OCI-LY3 (cell line): ENCODE results near the gene MMP7.

ENCODE experiments used
- H2AFZ ChIP-seq: fragments of 200-600, 300-600 bp; shearing (Covaris generic); 2 replicates; pipeline ENCODE4 v1.6.0; 2014; ENCODE audit warnings: antibody characterized with exemption, low read depth, low read length
- H3K27ac ChIP-seq: fragments of 200-600, 300-600 bp; sonication (generic); 2 replicates; pipeline ENCODE4 v1.5.1; 2014; ENCODE audit warnings: mild to moderate bottlenecking, low read length, moderate library complexity, mixed read lengths
- H3K27me3 ChIP-seq: fragments of 200-600, 300-600 bp; sonication (generic); 2 replicates; pipeline ENCODE4 v1.6.1; 2014; ENCODE audit warnings: low read depth, low read length, mixed read lengths
- H3K36me3 ChIP-seq: fragments of 200-600, 300-600 bp; sonication (generic); replicated peaks from 2 replicates; pipeline ENCODE3; 2014; ENCODE audit warnings: low read depth, low read length, mixed read lengths
- H3K4me1 ChIP-seq: fragments of 300-600, 200-600 bp; sonication (generic); 2 replicates; pipeline ENCODE4 v1.6.1; 2014; ENCODE audit warnings: low read length, mixed read lengths
- H3K4me2 ChIP-seq: fragments of 200-600, 300-600 bp; sonication (generic); 2 replicates; pipeline ENCODE4 v1.6.1; 2014; ENCODE audit warnings: low read length, mixed read lengths
- H3K4me3 ChIP-seq: fragments of 300-600, 200-600 bp; sonication (generic); 2 replicates; pipeline ENCODE4 v1.5.1; 2014; ENCODE audit warnings: antibody characterized with exemption, mild to moderate bottlenecking, low read length, moderate library complexity
- H3K79me2 ChIP-seq: fragments of 300-600, 200-600 bp; shearing (Covaris generic); 2 replicates; pipeline ENCODE4 v1.6.1; 2014; ENCODE audit warnings: mild to moderate bottlenecking, low read length, mixed read lengths
- H3K9ac ChIP-seq: fragments of 300-600, 200-600 bp; shearing (Covaris generic); 2 replicates; pipeline ENCODE4 v1.6.0; 2014; ENCODE audit warnings: mild to moderate bottlenecking, low read length, moderate library complexity
- H3K9me3 ChIP-seq: fragments of 200-600, 300-600 bp; shearing (Covaris generic); 2 replicates; pipeline ENCODE4 v1.6.1; 2014; ENCODE audit warnings: low read length, mixed read lengths; ENCODE audit not compliant: insufficient read depth
- H4K20me1 ChIP-seq: fragments of 200-600, 300-600 bp; sonication (generic); 2 replicates; pipeline ENCODE4 v1.6.1; 2016; ENCODE audit warnings: low read length, mixed read lengths; ENCODE audit not compliant: insufficient read depth
- CTCF ChIP-seq: fragments of 200-600, 300-600 bp; sonication (generic); IDR thresholded peaks from 2 replicates; pipeline ENCODE4 v1.5.1; 2014; ENCODE audit warnings: antibody characterized with exemption, low read length, low read depth
- EZH2phosphoT487 ChIP-seq: fragments of 200-600 bp; shearing (Covaris generic); IDR thresholded peaks from 2 replicates; pipeline ENCODE4 v1.6.1; 2018; ENCODE audit warnings: antibody characterized with exemption, mixed run types, low read depth

The MMP7 gene

DNA sequence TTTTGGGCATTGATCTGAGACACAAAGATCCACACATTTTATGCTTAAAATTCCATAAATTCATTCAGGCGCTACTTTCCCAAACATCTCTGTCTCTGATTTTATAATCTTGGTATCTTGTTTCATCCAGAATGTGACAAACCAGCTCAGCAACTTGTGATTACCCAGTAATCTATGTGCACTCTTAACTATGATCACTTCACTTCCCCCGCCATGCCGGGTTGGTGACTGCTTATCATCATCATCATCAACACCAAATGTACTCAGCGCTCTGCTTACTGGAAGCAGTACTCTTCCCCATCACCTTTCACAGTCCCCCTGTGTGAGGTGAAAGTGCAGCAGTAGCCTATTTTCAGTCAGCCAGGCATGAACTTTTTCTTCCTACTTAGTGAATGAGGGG is 15.2 kb upstream of the MMP7 start:
- Histone ChIP-seq H3K4me3 (no peak overlapping the region), H3K4me2 (peak overlapping the region; percentile 27), H3K79me2 (no peaks in the 10 kb centered on the region), H3K4me1 (peaks cover 30% of the 10 kb centered on the region), H3K27ac (peak overlapping the region; percentile 58; the same call in 1 of the 2 replicates), H3K9ac (no peak overlapping the region), H3K36me3 (no peaks in the 10 kb centered on the region), H2AFZ (no peak overlapping the region), H3K9me3 (no peaks in the 10 kb centered on the region), H3K27me3 (no peaks in the 10 kb centered on the region), H4K20me1 (no peaks in the 10 kb centered on the region)
- no peak for TF ChIP-seq EZH2phosphoT487

DNA sequence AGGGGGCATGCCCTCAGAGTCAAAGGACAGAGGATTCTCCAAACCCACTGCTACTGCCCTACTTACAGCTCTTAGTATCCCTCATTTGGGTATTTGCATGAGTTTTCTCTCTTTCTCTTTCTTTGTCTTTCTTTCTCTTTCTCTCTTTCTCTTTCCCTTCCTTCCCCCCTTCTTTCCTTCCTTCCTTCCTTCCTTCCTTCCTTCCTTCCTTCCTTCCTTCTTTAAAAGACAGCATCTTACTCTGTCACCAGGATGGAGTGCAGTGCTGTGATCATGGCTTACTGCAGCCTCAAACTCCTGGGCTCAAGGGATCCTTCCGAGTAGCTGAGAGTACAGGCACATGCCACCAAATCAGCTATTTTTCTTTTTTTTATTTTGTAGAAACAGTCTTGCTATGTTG is 14.0 kb upstream of the MMP7 start:
- Histone ChIP-seq H3K36me3 (no peaks in the 10 kb centered on the region), H3K79me2 (no peaks in the 10 kb centered on the region), H3K9ac (no peak overlapping the region), H2AFZ (no peak overlapping the region), H3K27ac (no peak overlapping the region), H3K4me3 (no peak overlapping the region), H3K27me3 (no peaks in the 10 kb centered on the region), H3K4me2 (no peak overlapping the region), H3K4me1 (peaks cover 29% of the 10 kb centered on the region), H3K9me3 (no peaks in the 10 kb centered on the region), H4K20me1 (no peaks in the 10 kb centered on the region)
- TF ChIP-seq CTCF (no peak), EZH2phosphoT487 (no peak)

DNA sequence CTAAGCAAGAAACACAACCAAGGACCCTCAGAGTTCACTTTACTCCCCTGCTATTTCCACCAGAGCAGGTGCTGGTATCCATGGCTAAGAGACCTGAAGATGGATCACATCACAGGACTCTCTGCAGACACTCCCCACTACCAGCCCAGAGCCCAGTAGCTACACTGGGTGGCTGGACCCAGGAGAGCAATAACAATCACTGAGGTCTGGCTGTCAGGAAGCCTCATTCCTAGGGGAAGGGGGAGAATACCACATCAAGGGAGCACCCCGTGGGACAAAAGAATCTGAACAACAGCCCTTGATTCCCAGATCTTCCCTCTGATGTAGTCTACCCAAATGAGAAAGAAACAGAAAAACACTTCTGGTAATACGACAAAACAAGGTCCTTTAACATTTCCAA is 9.0 kb upstream of the MMP7 start:
- H3K79me2 ChIP-seq: no peaks in the 10 kb centered on the region
- no peaks in the 10 kb centered on the region for H3K36me3 ChIP-seq
- no peak overlapping the region for H3K4me3 ChIP-seq
- no peaks in the 10 kb centered on the region for H3K27me3 ChIP-seq
- no peak for TF ChIP-seq CTCF
- TF ChIP-seq EZH2phosphoT487: no peak
- no peak overlapping the region for H3K4me2 ChIP-seq
- no peaks in the 10 kb centered on the region for H3K9me3 ChIP-seq
- peaks cover 4% of the 10 kb centered on the region; the same call in 1 of the 2 replicates for H3K4me1 ChIP-seq
- H2AFZ ChIP-seq: no peak overlapping the region
- H3K27ac ChIP-seq: no peak overlapping the region
- H4K20me1 ChIP-seq: no peaks in the 10 kb centered on the region
- no peak overlapping the region for H3K9ac ChIP-seq

DNA sequence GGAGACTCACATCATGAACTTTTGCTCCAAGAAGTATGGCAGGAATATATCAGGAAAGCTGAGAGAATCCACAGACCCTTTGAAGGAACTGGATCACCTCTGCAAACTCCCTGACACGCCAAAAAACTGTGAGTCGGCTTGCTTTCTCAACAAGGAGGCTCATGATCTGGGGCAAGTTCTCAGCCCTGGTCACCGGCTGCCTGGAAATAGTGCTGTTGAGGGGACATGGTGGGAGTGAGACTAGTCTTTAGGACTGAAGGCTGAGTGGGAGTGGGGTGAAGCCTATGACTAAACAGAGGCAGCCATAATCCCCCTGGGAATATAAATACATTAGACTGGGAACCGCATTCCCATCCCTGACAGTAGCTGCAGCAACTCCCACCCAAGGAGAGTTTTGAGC is 8.4 kb upstream of the MMP7 start:
- no peaks in the 10 kb centered on the region for H4K20me1 ChIP-seq
- H3K27ac ChIP-seq: no peak overlapping the region
- H3K9me3 ChIP-seq: no peaks in the 10 kb centered on the region
- H3K36me3 ChIP-seq: no peaks in the 10 kb centered on the region
- no peak overlapping the region for H3K4me2 ChIP-seq
- no peak for TF ChIP-seq CTCF
- no peak for TF ChIP-seq EZH2phosphoT487
- no peaks in the 10 kb centered on the region for H3K79me2 ChIP-seq
- no peak overlapping the region for H3K9ac ChIP-seq
- H3K4me3 ChIP-seq: no peak overlapping the region
- H2AFZ ChIP-seq: no peak overlapping the region
- H3K4me1 ChIP-seq: peaks cover 8% of the 10 kb centered on the region; the same call in 1 of the 2 replicates
- H3K27me3 ChIP-seq: no peaks in the 10 kb centered on the region
